COLO668 (cell line): ENCODE results near the gene ALG2.
"Not testable (repeated sequence)": the region's sequence is repeated elsewhere in the genome, so short reads cannot be mapped to it uniquely, and the experiment has no call there.

Source experiments
- DNase-seq: peaks from one replicate; lab custom pipeline; 2025; ENCODE audit not compliant: unreplicated experiment; lab: John Stamatoyannopoulos, UW

The ALG2 gene

GRCh38 chr9:99238331-99238730 is 16.6 kb upstream of the ALG2 start:
- no peak for DNase-seq

DNA sequence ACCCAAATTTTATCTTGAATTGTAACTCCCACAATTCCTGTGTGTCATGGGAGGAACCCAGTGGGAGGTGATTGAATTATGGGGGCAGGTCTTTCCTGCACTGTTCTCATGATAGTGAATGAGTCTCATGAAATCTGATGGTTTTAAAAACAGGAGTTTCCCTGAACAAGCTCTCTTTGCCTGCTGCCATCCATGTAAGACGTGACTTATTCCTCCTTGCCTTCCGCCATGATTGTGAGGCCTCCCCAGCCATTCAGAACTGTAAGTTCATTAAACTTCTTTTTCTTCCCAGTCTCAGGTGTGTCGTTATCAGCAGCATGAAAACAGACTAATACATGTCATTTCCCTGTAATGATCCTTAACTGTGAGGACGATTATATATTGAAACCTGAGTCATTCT is 16.1 kb upstream of the ALG2 start:
- DNase-seq, result not testable (repeated sequence)

GRCh38 chr9:99237356-99237755 is 15.6 kb upstream of the ALG2 start:
- no peak for DNase-seq

- DNase-seq, result no peak
Observed at GRCh38 chr9:99235926-99236634, 14.3 kb upstream of the ALG2 start.

GRCh38 chr9:99235069-99235468 is 13.3 kb upstream of the ALG2 start:
- no peak for DNase-seq

DNA sequence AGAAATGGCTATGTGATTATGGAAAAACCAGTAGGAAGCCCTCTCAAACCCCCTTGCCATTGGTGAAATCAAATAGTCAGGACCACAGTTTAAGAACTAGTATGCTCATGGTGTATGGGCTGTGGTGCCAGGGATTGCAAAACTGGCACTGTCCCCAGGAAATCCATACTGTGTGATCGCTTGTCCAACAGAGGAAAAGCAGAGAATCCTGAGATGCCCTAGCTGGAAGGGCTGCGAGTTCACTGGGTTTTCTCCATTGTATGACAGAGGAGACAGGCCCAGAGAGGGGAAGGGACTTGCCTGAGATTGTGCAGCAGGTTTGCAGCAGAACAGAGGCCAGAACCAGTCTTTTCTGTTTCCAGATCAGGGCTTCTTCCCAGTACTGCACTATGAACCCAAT is 12.9 kb upstream of the ALG2 start:
- no peak for DNase-seq

GRCh38 chr9:99231711-99232110 is 10.0 kb upstream of the ALG2 start:
- DNase-seq, result peak; percentile 6

DNA sequence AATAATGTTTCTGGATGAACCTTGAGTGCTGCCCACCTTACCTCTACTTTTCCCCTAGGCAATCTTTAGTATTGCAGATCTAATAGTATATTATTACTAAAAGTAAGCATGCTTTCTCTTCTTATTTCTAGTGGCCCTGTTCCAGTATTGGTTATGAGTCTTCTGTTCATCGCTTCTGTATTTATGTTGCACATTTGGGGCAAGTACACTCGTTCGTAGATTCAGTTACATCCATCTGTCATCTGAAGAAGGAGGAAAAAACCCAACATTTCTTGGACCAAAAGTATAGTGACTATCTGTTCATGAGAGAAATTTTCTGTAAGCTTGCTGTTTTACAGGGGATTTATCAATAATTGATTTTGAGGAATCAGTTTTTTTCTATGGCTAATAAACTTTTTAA is 8.5 kb upstream of the ALG2 start:
- no peak for DNase-seq

- no peak for DNase-seq
Observed at GRCh38 chr9:99226054-99226453, 4.3 kb upstream of the ALG2 start.

DNA sequence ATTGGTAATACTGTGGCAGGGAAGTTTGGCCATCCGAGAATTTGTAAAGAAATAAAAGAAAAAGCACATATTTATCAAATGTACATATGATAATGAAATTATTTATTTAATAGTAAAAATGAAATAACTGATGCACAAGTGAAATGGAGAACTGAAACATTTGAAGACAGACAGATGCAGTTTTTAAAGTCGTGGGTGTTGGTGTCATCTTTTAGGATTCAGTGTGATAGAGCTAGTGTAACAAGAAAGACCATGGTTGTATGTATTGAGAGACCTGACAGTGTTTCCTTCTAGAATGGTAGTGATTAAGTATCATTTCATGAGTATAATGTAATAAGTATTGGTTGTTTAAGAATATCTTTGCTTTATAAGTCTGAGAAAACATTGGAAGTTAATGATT is 2.7 kb upstream of the ALG2 start:
- no peak for DNase-seq

GRCh38 chr9:99222416-99223270 is 901 bp upstream of the ALG2 start:
- no peak for DNase-seq

DNA sequence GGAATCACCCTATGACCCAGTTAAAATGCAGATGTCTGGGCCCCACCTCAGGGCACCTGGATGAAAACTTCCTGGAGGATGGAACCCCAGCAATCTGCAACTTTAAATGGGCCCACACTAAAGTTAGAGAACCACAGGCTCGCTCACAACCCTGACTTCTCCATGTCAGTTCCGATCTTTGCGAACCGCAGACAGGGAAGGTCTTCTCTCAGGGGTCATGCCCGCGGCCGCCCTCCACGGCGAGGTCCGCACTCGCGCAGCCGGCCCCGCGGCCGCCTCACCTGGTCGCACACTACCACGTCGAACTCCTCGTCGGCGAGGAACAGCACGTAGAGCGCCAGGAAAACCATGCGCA is 499 bp downstream of the ALG2 start:
- DNase-seq, result no peak

DNA sequence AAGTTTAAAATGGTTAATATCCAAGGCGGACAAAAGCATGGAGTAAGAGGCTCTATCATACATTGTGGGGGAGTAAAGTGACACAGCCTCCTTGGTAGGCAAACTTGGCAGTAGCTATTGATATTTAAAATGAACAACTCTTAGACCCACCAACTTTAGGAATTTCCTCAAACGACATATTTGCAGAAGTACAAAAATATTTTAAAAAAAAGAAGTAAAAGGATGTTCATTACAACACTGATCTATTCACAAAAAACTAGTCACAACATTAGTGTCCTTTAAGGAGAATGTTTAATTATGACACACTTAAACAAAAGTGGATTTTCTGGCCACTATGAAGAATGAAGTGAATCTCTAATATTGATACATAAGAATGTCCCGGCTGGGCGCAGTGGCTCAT is 1.7 kb downstream of the ALG2 start:
- no peak for DNase-seq

GRCh38 chr9:99216073-99216472 is 5.7 kb downstream of the ALG2 start:
- no peak for DNase-seq

DNA sequence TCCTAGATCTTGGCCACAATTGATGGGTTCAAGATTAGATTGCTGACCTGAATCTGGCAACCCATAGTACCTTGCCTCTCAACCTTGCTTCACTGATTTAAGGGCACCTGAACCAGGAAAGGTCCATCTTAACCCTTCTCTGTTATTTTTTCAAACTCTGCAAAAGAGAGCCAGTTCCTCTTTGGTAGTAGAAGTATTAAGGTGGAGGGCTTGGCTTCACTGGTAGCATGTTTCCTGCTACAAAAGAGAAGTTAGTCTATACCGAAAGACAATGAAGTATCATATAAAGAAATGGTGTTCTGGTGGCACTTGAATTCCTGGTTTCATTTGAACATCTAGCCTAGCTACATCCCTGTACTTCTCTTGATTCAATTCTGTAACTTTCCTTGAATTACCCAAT is 8.5 kb downstream of the ALG2 start:
- no peak for DNase-seq

- no peak for DNase-seq
Observed at GRCh38 chr9:99211746-99212145, 10.0 kb downstream of the ALG2 start.

GRCh38 chr9:99210572-99210971 is 11.2 kb downstream of the ALG2 start:
- DNase-seq, result no peak

GRCh38 chr9:99201603-99202002 is 20.1 kb downstream of the ALG2 start:
- no peak for DNase-seq

DNA sequence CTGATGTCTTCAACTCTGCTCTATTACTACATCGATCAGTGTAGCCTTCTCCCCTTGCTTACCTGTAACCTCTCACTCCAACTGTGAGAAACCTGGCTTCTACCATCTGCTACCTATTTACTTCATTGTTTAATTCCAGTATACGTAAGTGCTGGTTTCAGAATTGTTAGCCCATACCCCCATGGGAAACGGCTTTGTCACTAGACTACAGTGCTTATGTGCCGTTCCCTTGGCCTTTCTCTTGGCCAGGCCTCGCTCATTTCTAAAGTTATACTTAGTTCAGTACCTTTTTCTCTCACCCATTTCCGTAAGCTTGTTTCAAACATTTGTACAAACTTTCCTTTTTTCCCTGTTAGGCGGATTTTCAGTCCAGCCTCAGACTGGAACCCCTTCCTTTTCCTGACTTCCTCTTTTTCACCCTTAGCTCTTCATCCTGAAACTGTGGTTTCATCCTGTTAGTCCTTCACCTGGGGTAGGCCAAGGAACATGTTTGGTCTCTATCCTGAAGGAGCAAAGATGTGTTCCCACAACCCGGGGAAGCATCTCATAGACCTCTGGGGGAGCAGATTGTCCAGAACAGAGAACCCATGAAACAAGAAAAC is 21.7 kb downstream of the ALG2 start:
- DNase-seq, result peak; percentile 43

GRCh38 chr9:99197987-99198386 is 23.8 kb downstream of the ALG2 start:
- no peak for DNase-seq

DNA sequence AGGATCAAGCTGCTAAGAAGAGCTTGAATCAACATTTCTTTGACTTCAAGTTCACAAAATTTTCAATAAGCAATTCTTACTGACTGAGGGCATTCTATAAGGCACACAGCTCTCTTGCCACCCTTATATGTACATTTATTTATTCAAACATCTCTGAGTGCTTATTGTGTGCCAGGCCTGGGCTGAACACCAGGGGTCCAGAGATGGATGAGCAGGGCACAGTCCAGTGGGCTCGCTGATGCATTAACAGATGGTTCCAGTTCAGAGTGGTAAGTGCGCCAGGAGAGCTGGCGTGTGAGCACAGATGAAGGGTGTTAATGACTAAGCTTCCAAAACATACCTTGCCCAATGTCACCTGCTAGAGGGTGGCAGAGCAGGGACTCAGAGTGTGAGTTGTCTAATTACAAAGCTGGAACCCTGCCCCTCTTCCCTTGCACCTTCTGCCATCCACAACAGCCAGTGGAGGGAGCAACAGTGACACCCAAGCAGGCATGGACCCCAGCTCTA is 24.6 kb downstream of the ALG2 start:
- peak; percentile 32 for DNase-seq

GRCh38 chr9:99196484-99196883 is 25.3 kb downstream of the ALG2 start:
- not testable (repeated sequence) for DNase-seq
